ENCODE results near the gene PDZD2. TPM values are rescaled to one million over a fixed set of nuclear protein-coding genes. Genes with fewer than 3 reads are reported as not detected.

PDZD2 gene
- total and polyA plus RNA-seq, 9 donors: 21.2 to 58.2 (median 37.8) TPM

DNA sequence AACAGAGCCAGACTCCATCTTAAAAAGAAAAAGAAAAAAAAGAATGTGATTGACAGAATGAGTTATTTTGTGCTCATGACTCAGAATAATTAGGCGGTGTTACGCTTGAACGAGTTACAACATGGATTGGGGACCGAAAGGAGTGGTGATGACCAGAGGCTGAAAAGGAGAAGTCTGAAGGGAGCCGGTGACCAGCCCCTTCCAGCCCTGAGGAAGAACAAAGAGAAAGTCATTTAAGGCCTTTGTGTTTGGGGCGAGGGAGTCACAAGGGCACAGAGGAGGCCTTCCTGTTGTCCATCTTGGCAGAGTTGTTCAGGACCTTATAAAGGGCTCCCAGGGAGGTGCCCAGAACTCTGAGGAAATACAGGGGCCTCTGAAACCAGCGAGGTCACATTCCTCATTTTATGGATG lies 403.6 kb downstream of the PDZD2 start:
- Histone ChIP-seq H3K4me1 (ENCODE audit: insufficient read depth) (peaks cover 2% of the 10 kb centered on the region), H3K9me3 (peaks cover 0 to 5% of the 10 kb centered on the region in 2 donors), H3K27ac (no peak overlapping the region), H3K4me3 (no peak overlapping the region), H3K27me3 (no peaks in the 10 kb centered on the region), H3K36me3 (no peaks in the 10 kb centered on the region)
- no peak for TF ChIP-seq EP300 (IDR thresholded peaks at IDR 0.05)
- TF ChIP-seq POLR2A (IDR thresholded peaks at IDR 0.05): no peak
- TF ChIP-seq, protein P1, sequence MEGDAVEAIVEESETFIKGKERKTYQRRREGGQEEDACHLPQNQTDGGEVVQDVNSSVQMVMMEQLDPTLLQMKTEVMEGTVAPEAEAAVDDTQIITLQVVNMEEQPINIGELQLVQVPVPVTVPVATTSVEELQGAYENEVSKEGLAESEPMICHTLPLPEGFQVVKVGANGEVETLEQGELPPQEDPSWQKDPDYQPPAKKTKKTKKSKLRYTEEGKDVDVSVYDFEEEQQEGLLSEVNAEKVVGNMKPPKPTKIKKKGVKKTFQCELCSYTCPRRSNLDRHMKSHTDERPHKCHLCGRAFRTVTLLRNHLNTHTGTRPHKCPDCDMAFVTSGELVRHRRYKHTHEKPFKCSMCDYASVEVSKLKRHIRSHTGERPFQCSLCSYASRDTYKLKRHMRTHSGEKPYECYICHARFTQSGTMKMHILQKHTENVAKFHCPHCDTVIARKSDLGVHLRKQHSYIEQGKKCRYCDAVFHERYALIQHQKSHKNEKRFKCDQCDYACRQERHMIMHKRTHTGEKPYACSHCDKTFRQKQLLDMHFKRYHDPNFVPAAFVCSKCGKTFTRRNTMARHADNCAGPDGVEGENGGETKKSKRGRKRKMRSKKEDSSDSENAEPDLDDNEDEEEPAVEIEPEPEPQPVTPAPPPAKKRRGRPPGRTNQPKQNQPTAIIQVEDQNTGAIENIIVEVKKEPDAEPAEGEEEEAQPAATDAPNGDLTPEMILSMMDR (IDR thresholded peaks at IDR 0.05): no peak
- intact Hi-C loops (cut with DNase I): no loop called here
- 75 to 78% (median 77%) methylated on average over 7 of the region's 7 CpGs for WGBS, 3 donors
- no peak for DNase-seq

DNA sequence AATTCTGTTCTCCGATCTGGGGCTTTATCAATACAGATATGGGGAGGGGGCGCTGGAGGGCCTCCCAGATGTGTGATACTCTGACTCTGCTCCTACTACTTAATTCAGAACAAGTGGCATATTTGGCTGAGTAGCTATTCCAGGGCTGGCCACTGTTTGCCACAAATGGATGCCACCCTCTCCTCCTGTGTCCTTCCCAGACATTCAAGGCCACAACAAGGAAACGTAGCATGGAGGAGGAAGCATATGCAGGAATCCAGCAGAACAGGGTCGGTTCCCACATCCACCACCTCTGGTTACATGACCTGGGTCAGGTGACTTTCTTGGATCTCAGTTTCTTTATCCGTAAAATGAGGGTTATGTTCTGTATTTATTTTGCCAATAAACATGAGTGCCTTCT lies 404.2 kb downstream of the PDZD2 start:
- 79 to 87% (median 82%) methylated on average over 5 of the region's 5 CpGs for WGBS, 3 donors
- intact Hi-C loops (cut with DNase I): no loop called here
- no peak for DNase-seq
- H3K27me3 ChIP-seq: no peaks in the 10 kb centered on the region
- H3K27ac ChIP-seq: no peak overlapping the region
- TF ChIP-seq EP300 (IDR thresholded peaks at IDR 0.05): no peak
- no peak for TF ChIP-seq POLR2A (IDR thresholded peaks at IDR 0.05)
- H3K4me3 ChIP-seq: no peak overlapping the region
- H3K36me3 ChIP-seq: no peaks in the 10 kb centered on the region
- H3K4me1 ChIP-seq (ENCODE audit: insufficient read depth): peaks cover 2% of the 10 kb centered on the region
- peaks cover 0 to 5% of the 10 kb centered on the region in 2 donors for H3K9me3 ChIP-seq

DNA sequence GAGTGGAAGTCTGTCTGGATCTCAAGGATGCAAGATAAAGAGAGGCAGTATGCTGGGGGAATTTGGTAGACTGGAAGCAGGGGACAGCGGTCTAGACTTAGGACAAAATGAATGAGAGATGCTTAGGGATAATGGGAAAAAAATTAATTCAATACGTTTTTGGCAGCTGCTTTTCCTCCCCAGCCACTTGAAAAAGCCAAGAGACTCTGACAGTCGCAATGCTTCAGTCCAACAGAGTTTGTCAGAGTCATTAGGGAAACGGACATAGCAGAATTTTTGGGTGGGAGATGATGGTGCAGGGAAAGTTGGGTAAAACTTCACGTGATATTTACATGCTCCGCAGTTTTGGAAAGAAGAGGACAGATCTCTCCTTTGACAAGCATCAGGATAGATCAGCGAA lies 405.5 kb downstream of the PDZD2 start:
- intact Hi-C loops (cut with DNase I): no loop called here
- H3K27me3 ChIP-seq: no peaks in the 10 kb centered on the region
- 66 to 84% (median 83%) methylated on average over 7 of the region's 7 CpGs for WGBS, 3 donors
- H3K27ac ChIP-seq: no peak overlapping the region
- H3K4me1 ChIP-seq (ENCODE audit: insufficient read depth): peaks cover 2% of the 10 kb centered on the region
- no peak for TF ChIP-seq POLR2A (IDR thresholded peaks at IDR 0.05)
- no peak for TF ChIP-seq EP300 (IDR thresholded peaks at IDR 0.05)
- TF ChIP-seq, protein P1 (IDR thresholded peaks at IDR 0.05): no peak
- no peaks in the 10 kb centered on the region for H3K36me3 ChIP-seq
- H3K4me3 ChIP-seq: no peak overlapping the region
- DNase-seq: no peak
- peaks cover 0 to 5% of the 10 kb centered on the region in 2 donors for H3K9me3 ChIP-seq

DNA sequence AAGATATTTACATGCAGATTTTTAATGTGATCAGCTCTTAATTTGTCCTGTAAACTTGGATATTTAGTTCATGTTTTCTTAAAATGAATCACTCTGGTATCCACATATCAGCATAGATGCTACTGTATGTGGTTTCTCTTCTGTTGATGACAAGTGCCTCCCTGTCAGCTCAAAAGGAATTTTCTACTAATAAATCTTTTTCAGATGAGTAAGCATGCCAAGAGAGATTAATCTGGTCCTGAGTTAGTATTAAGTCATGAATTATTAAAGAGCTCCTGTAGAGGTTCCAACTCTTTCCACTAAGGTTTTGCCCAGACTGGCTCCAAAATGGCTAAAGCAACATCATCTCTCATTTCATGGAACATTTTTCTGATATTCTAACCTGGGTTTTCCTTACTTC lies 406.0 kb downstream of the PDZD2 start:
- Histone ChIP-seq H3K9me3 (peaks cover 0 to 5% of the 10 kb centered on the region in 2 donors), H3K27ac (no peak overlapping the region), H3K27me3 (no peaks in the 10 kb centered on the region), H3K4me1 (ENCODE audit: insufficient read depth) (peaks cover 2% of the 10 kb centered on the region), H3K36me3 (no peaks in the 10 kb centered on the region), H3K4me3 (no peak overlapping the region)
- DNase-seq: no peak
- no peak for TF ChIP-seq EP300 (IDR thresholded peaks at IDR 0.05)
- intact Hi-C loops (cut with DNase I): no loop called here

DNA sequence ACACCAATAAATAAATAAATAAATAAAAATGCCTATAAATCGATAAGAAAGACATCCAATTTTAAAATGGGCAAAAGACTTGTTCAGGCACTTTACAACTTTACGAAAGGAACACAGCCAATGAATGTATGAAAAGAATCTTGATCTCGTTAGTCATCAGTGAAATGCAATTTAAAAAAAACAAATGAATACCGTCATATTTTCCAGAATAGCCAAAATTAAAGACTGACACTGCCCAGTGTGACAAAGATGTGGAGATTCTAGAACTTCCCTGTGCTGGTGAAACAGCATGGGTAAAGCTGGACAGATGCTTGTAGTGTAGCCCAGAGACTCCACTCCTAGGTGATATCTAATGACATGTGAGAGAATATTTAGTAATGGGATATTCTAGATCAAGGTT lies 408.1 kb downstream of the PDZD2 start:
- Histone ChIP-seq H3K36me3 (no peaks in the 10 kb centered on the region), H3K4me3 (no peak overlapping the region), H3K27ac (no peak overlapping the region), H3K27me3 (no peaks in the 10 kb centered on the region), H3K4me1 (ENCODE audit: insufficient read depth) (peaks cover 2% of the 10 kb centered on the region), H3K9me3 (no peaks in the 10 kb centered on the region)
- no peak for DNase-seq
- TF ChIP-seq EP300 (IDR thresholded peaks at IDR 0.05) (no peak), POLR2A (IDR thresholded peaks at IDR 0.05) (no peak)
- TF ChIP-seq, protein P1 (IDR thresholded peaks at IDR 0.05): no peak
- WGBS, 3 donors: 91 to 97% (median 92%) methylated on average over 4 of the region's 4 CpGs
- intact Hi-C loops (cut with DNase I): no loop called here
